Testis (tissue), 3 donors: ENCODE measurements around the gene TMIGD2. TPM values are rescaled to one million over a fixed set of nuclear protein-coding genes. Genes with fewer than 3 reads are reported as not detected.

ENCODE experiments used
- DNase-seq: peaks from one replicate; pipeline ENCODE4 v3.0.0-alpha.2; 2019
- H3K27ac ChIP-seq, 2 donors: fragments of 200-600 bp; sonication (generic); one replicate each; pipeline ENCODE4 v1.5.1; 2019
- H3K27me3 ChIP-seq: fragments of 200-600 bp; sonication (generic); one replicate; pipeline ENCODE4 v1.5.1; 2019
- H3K36me3 ChIP-seq: fragments of 200-600 bp; sonication (generic); one replicate; pipeline ENCODE4 v1.5.1; 2017; ENCODE audit warnings: low read depth; ENCODE audit errors: missing control alignments
- H3K4me1 ChIP-seq: fragments of 200-600 bp; sonication (generic); one replicate; pipeline ENCODE4 v1.5.1; 2019
- H3K4me3 ChIP-seq, 2 donors: fragments of 200-600 bp; sonication (generic); one replicate each; pipeline ENCODE4 v1.5.1; 2017 to 2019
- H3K9me3 ChIP-seq: fragments of 200-600 bp; sonication (generic); one replicate; pipeline ENCODE4 v1.5.1; 2017
- POLR2A ChIP-seq: fragments of 450-650 bp; IDR thresholded peaks from one replicate; pipeline ENCODE4 v1.6.1; 2017; ENCODE audit warnings: antibody characterized with exemption, mild to moderate bottlenecking, moderate library complexity
- WGBS, 2 donors: methylation state at CpG; one replicate each; pipeline ENCODE4 v1.1.5; 2018; 5-methylcytosine and 5-hydroxymethylcytosine counted together
- intact Hi-C: fragments of 100-400 bp; cut with DNase I; formaldehyde crosslinking; loops from one replicate; pipeline ENCODE4 v1.15.1; 2023; ENCODE audit warnings: low total_unique reads
- polyA plus RNA-seq: library from polyadenylated mRNA; stranded (reverse); fragments of 350-450 nt; fragmentation: Illumina TruSeq; extraction: RNeasy Lipid Tissue Mini Kit (QIAGEN cat#74804); gene quantifications from one replicate; pipeline ENCODE4 v1.2.3, GENCODE V29; 2014; ENCODE audit warnings: low read depth, low replicate concordance; ENCODE audit not compliant: insufficient read depth
- total RNA-seq, 2 donors: library from RNA; depleted of rRNA; stranded (reverse); fragments of >200 nt; gene quantifications; one replicate each; pipeline ENCODE4 v1.2.3, GENCODE V29; 2016
- TF ChIP-seq, protein P1 (sequence below), 3 experiments: fragments of 450-650 bp in 2 of 3; fragments of 200-600 bp in 1 of 3; sonication (generic) in 1 of 3; IDR thresholded peaks; one replicate each; pipeline ENCODE4 v1.5.1; 2016 to 2019; ENCODE audit warnings: antibody characterized with exemption in 3 of 3, mild to moderate bottlenecking in 2 of 3, moderate library complexity in 1 of 3

The TMIGD2 gene
- total and polyA plus RNA-seq, 3 donors from 2014 or later: 0.47 to 1.1 (median 0.83) TPM

DNA sequence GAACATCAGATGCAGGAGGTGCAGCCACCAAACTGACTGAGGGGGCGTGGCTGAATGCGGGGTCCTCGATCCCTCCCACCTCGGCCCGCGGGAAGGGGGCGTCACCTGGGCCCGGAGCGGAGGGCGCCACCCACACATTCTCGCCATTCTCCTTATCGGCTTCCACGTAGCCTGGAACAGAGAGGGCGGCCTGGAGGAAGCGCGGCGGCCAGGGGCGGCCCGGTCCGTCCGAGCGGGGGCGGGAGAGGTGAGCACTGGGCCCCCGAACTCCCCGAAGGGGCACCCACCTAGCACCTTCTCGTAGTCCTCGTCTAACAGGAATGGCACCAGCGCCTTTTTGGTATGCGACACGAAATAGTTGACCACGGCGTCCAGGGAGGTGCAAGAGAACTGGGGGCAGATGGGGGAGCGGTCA lies 24.7 kb upstream of the TMIGD2 start:
- H3K27me3 ChIP-seq: no peaks in the 10 kb centered on the region
- DNase-seq: no peak
- H3K4me1 ChIP-seq: peaks cover 4% of the 10 kb centered on the region
- no peaks in the 10 kb centered on the region for H3K9me3 ChIP-seq
- intact Hi-C loops: no loop called here
- no peak overlapping the region for H3K27ac ChIP-seq
- no peak overlapping the region for H3K4me3 ChIP-seq
- no peaks in the 10 kb centered on the region for H3K36me3 ChIP-seq
- WGBS, 2 donors: 9 to 27% methylated on average over 26 to 33 of the region's 33 CpGs
- TF ChIP-seq, protein P1, sequence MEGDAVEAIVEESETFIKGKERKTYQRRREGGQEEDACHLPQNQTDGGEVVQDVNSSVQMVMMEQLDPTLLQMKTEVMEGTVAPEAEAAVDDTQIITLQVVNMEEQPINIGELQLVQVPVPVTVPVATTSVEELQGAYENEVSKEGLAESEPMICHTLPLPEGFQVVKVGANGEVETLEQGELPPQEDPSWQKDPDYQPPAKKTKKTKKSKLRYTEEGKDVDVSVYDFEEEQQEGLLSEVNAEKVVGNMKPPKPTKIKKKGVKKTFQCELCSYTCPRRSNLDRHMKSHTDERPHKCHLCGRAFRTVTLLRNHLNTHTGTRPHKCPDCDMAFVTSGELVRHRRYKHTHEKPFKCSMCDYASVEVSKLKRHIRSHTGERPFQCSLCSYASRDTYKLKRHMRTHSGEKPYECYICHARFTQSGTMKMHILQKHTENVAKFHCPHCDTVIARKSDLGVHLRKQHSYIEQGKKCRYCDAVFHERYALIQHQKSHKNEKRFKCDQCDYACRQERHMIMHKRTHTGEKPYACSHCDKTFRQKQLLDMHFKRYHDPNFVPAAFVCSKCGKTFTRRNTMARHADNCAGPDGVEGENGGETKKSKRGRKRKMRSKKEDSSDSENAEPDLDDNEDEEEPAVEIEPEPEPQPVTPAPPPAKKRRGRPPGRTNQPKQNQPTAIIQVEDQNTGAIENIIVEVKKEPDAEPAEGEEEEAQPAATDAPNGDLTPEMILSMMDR (IDR thresholded peaks at IDR 0.05): no peak
- TF ChIP-seq POLR2A: no peak

DNA sequence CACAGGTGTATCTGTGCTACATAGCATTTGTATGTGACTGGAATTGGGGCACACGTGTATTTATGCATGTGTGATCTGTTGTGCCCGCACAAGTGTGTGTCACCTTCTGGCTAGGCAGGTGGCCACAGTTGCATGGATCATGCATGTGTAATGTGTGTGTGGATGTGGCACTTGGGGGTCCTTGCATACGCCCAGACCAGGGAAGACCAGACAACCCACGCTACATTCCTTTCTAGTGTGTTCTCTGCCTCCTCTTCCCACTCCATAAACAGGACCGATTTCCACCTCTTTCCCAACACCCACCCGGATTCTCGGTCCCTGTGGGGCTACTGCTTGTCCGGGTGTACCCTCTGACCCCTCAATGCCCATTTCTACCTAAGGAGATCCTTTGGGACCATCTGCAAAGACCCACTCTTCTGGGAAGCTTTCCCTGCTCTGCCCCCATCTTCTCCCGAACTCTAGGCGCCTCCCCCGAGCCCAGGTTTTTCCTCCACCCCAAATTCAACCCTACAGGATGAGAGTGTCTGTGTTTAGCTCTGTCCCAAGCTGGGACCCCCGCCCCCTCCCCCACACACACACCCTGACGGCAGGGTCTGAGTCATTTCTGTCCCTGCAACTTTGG lies 24.1 kb upstream of the TMIGD2 start:
- no peaks in the 10 kb centered on the region for H3K27me3 ChIP-seq
- H3K4me3 ChIP-seq: no peak overlapping the region
- H3K36me3 ChIP-seq: no peaks in the 10 kb centered on the region
- H3K27ac ChIP-seq: no peak overlapping the region
- 46 to 53% methylated on average over 13 of the region's 13 CpGs for WGBS, 2 donors
- H3K4me1 ChIP-seq: peaks cover 4% of the 10 kb centered on the region
- TF ChIP-seq, protein P1 (IDR thresholded peaks at IDR 0.05): no peak
- TF ChIP-seq POLR2A: no peak
- intact Hi-C loops: no loop called here
- H3K9me3 ChIP-seq: no peaks in the 10 kb centered on the region
- no peak for DNase-seq

DNA sequence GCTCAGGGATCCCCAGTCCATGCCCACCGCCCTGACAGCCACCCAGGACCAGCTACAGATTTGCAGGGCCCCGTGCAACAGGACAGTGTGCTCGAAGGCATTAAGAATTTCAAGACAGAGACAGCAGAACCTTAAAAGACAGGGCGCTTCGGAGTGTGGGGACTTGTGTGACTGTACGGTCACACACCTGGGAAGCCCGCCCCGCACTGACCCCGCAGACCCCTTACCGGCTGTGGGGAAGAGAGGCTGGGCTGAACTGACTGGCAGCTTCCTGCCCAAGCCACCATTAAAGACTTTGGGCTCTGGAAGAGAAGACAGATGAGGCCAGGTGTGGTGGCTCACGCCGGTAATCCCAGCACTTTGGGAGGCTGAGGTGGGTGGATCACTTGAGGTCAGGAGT lies 22.0 kb upstream of the TMIGD2 start:
- TF ChIP-seq, protein P1 (IDR thresholded peaks at IDR 0.05): no peak
- TF ChIP-seq POLR2A: no peak
- intact Hi-C loops: no loop called here

DNA sequence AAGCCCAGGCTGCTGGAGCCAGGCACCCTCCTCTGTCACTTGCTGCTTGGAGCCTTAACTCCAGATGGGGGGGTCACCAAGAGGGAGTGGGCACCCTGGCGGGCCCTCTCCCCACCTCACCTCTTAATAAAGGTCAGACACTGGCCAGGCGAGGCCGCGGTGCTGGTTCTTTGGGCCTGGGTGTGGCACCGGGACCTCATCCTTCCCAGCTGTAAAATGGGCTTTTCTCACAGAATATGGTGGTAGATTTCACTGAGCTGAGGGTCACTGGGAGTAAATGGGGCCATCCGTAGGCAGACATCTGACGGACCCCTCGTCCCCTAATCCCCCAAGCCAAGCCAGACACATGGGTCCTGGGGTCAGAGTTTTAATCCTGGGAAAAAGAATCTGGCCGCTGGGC lies 21.5 kb upstream of the TMIGD2 start:
- WGBS, 2 donors: 89 to 91% methylated on average over 4 to 9 of the region's 9 CpGs
- TF ChIP-seq, protein P1 (IDR thresholded peaks at IDR 0.05): no peak
- no peak for TF ChIP-seq POLR2A
- Histone ChIP-seq H3K27me3 (no peaks in the 10 kb centered on the region), H3K36me3 (no peaks in the 10 kb centered on the region), H3K27ac (no peak overlapping the region), H3K4me3 (no peak overlapping the region), H3K9me3 (no peaks in the 10 kb centered on the region), H3K4me1 (peaks cover 2% of the 10 kb centered on the region)
- DNase-seq: no peak
- intact Hi-C loops: no loop called here

More for the DNA sequence above, 22.0 kb upstream of the TMIGD2 start:
- Histone ChIP-seq H3K27ac (no peak overlapping the region), H3K9me3 (no peaks in the 10 kb centered on the region), H3K27me3 (no peaks in the 10 kb centered on the region), H3K4me1 (peaks cover 4% of the 10 kb centered on the region), H3K4me3 (no peak overlapping the region), H3K36me3 (no peaks in the 10 kb centered on the region)
- 90 to 92% methylated on average over 10 to 12 of the region's 12 CpGs for WGBS, 2 donors
- no peak for DNase-seq
